Measurements from ENCODE around the gene ZNF587. TPM values are rescaled to one million over a fixed set of nuclear protein-coding genes. Genes with fewer than 3 reads are reported as not detected.
A peak's percentile ranks its signal among the peaks of the same experiment; 100 is the strongest.
"Not testable (repeated sequence)": the region's sequence is repeated elsewhere in the genome, so short reads cannot be mapped to it uniquely, and the experiment has no call there.

ZNF587 gene
- total RNA-seq, 1 experiment from 2014 or later = 57.3 TPM

DNA sequence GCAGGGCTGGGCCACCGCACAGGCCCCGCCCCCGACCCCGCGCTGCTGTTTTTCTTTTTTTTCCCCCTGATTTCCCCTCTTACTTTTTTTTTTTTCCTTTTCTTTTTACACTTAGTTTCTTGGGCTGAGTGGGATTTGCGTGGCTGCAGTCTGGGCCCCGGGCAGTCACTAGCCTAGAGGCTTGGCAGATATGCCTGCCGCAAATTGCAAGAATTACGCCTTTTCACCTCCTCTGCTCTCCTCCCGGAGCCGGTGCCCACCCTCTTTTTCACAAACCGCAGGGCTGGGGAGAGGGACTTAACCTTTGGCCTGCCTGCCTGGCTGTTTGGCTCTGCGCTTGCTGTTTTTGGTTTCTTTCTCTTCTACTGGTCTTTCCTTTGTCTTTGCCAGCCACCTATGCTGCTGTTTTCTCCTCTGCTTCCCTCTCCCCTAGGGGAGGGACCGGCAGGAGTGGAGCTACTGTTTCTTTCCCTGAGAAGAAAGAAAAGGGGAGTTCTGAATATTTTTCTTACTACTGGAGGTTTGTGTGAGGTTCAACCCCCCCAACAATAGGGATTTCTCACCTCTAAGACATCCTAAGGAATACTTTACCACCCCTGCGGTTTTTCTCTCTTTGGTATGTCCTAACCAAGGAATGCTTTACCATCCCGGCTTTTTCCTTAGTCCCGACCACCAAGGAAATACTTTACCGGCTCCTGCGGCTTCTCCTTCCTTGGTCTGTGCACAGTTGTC, 45.9 kb upstream of the ZNF587 start:
- no TSS peak for BruUV-seq (replicated peaks)
- ChIA-PET POLR2A (interaction anchor here (0.7 to 1.0 kb wide), 2 partner anchors 11 to 271 kb away, joined by 3 to 14 read pairs; no protein-coding TSS in a partner anchor), CTCF (interaction anchor here (0.6 to 0.7 kb wide), 2 partner anchors 10 to 132 kb away, joined by 5 to 7 read pairs; no protein-coding TSS in a partner anchor)
- DNase-seq (ENCODE audit: low read depth, low spot score) (no peak), ATAC-seq (peak; percentile 77)
- in situ Hi-C loops (cut with HindIII; ENCODE audit: low pct_unique_long_range_greater_than_20kb, low sequenced_read_pairs) = no loop called here
- peak overlapping the region; percentile 86 for H3K27ac ChIP-seq (ENCODE audit: low read length)
- no peak for TF ChIP-seq TCF7L2 (IDR thresholded peaks at IDR 0.05; ENCODE audit: low read depth, low read length)
- TF ChIP-seq CTCF (IDR thresholded peaks at IDR 0.05) = no peak
- TF ChIP-seq SIN3A (IDR thresholded peaks at IDR 0.05; ENCODE audit: borderline replicate concordance, insufficient read depth, low read depth, low read length) = no peak
- no peak for TF ChIP-seq POLR2AphosphoS5 (IDR thresholded peaks at IDR 0.05; ENCODE audit: low read depth, low read length)
- TF ChIP-seq, protein P1, sequence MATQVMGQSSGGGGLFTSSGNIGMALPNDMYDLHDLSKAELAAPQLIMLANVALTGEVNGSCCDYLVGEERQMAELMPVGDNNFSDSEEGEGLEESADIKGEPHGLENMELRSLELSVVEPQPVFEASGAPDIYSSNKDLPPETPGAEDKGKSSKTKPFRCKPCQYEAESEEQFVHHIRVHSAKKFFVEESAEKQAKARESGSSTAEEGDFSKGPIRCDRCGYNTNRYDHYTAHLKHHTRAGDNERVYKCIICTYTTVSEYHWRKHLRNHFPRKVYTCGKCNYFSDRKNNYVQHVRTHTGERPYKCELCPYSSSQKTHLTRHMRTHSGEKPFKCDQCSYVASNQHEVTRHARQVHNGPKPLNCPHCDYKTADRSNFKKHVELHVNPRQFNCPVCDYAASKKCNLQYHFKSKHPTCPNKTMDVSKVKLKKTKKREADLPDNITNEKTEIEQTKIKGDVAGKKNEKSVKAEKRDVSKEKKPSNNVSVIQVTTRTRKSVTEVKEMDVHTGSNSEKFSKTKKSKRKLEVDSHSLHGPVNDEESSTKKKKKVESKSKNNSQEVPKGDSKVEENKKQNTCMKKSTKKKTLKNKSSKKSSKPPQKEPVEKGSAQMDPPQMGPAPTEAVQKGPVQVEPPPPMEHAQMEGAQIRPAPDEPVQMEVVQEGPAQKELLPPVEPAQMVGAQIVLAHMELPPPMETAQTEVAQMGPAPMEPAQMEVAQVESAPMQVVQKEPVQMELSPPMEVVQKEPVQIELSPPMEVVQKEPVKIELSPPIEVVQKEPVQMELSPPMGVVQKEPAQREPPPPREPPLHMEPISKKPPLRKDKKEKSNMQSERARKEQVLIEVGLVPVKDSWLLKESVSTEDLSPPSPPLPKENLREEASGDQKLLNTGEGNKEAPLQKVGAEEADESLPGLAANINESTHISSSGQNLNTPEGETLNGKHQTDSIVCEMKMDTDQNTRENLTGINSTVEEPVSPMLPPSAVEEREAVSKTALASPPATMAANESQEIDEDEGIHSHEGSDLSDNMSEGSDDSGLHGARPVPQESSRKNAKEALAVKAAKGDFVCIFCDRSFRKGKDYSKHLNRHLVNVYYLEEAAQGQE (IDR thresholded peaks at IDR 0.05; ENCODE audit: insufficient read depth in 1 of 2, low read depth in 2 of 2, low read length in 1 of 2) = no peak
- no peaks in the 10 kb centered on the region for H3K27me3 ChIP-seq (ENCODE audit: control insufficient read depth, insufficient read depth, low read length)
- H3K4me3 ChIP-seq (ENCODE audit: low read depth in 2 of 2, low read length in 2 of 2) = peak overlapping the region; percentile 49 to 76
- peaks cover 6% of the 10 kb centered on the region; the same call in 1 of the 2 replicates for H3K4me1 ChIP-seq (ENCODE audit: control insufficient read depth, insufficient read depth, low read length)
- no peaks in the 10 kb centered on the region for H3K9me3 ChIP-seq (ENCODE audit: control insufficient read depth, insufficient read depth, low read depth, low read length)
- no peaks in the 10 kb centered on the region for H3K36me3 ChIP-seq (ENCODE audit: control insufficient read depth, insufficient read depth, low read length)
- intact Hi-C loops (cut with micrococcal nuclease; ENCODE audit: unreplicated experiment) = no loop called here

DNA sequence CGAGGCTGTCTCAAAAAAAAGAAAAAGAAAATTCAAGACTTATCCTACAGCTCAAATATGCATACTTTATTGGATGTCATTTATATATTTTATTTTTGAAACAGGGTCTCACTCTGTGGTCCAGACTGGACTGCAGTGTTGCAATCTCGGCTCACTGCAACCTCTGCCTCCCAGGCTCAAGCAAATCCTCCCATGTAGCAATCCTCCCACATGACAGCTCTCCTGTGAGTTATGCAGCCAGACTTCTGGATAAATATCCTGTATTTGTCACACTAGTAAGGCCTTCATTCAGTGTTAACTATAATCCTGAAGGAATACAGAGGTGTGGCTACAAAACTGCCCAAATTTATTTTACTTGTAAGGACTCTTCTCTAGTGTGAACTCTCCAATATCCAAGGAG, 42.1 kb upstream of the ZNF587 start:
- ChIA-PET POLR2A (no interaction called here), CTCF (no interaction called here)
- H3K27ac ChIP-seq (ENCODE audit: low read length) = no peak overlapping the region
- H3K4me3 ChIP-seq (ENCODE audit: low read depth in 2 of 2, low read length in 2 of 2) = no peak overlapping the region
- ATAC-seq = no peak
- peaks cover 6% of the 10 kb centered on the region; the same call in 1 of the 2 replicates for H3K4me1 ChIP-seq (ENCODE audit: control insufficient read depth, insufficient read depth, low read length)
- in situ Hi-C loops (cut with HindIII; ENCODE audit: low pct_unique_long_range_greater_than_20kb, low sequenced_read_pairs) = no loop called here
- no peaks in the 10 kb centered on the region for H3K27me3 ChIP-seq (ENCODE audit: control insufficient read depth, insufficient read depth, low read length)
- H3K9me3 ChIP-seq (ENCODE audit: control insufficient read depth, insufficient read depth, low read depth, low read length) = no peaks in the 10 kb centered on the region
- BruUV-seq (replicated peaks) = no TSS peak
- H3K36me3 ChIP-seq (ENCODE audit: control insufficient read depth, insufficient read depth, low read length) = no peaks in the 10 kb centered on the region
- DNase-seq (ENCODE audit: low read depth, low spot score) = no peak
- intact Hi-C loops (cut with micrococcal nuclease; ENCODE audit: unreplicated experiment) = no loop called here
- TF ChIP-seq, protein P1 (IDR thresholded peaks at IDR 0.05; ENCODE audit: insufficient read depth in 1 of 2, low read depth in 2 of 2, low read length in 1 of 2) = no peak
- no peak for TF ChIP-seq SIN3A (IDR thresholded peaks at IDR 0.05; ENCODE audit: borderline replicate concordance, insufficient read depth, low read depth, low read length)
- no peak for TF ChIP-seq TCF7L2 (IDR thresholded peaks at IDR 0.05; ENCODE audit: low read depth, low read length)
- TF ChIP-seq CTCF (IDR thresholded peaks at IDR 0.05) = no peak
- TF ChIP-seq POLR2AphosphoS5 (IDR thresholded peaks at IDR 0.05; ENCODE audit: low read depth, low read length) = no peak

DNA sequence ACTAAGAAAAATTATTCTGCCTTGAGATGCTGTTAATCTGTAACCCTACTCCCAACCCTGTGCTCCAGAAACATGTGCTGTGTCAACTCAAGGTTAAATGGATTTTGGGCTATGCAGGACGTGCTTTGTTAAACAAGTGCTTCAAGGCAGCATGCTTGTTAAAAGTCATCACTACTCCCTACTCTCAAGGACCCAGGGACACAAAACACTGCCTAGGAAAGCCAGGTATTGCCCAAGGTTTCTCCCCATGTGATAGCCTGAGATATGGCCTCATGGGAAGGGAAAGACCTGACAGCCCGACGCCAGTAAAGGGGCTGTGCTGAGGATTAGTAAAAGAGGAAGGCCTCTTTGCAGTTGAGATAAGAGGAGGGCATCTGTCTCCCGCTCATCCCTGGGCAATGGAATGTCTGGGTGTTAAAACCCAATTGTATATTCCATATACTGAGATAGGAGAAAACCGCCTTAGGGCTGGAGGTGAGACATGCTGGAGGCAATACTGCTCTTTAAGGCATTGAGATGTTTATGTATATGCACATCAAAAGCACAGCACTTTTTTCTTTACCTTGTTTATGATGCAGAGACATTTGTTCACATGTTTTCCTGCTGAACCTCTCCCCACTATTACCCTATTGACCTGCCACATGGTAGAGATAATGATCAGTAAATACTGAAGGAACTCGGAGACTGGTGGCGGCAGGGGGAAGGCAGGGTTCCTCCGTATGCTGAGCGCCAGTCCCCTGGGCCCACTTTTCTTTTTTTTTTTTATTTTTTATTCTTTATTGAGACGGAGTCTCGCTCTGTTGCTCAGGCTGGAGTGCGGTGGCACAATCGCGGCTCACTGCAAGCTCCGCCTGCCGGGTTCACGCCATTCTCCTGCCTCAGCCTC, 39.0 kb upstream of the ZNF587 start:
- H3K36me3 ChIP-seq (ENCODE audit: control insufficient read depth, insufficient read depth, low read length); H3K27me3 ChIP-seq (ENCODE audit: control insufficient read depth, insufficient read depth, low read length); H3K27ac ChIP-seq (ENCODE audit: low read length); POLR2A ChIA-PET; intact Hi-C loops (cut with micrococcal nuclease; ENCODE audit: unreplicated experiment); DNase-seq (ENCODE audit: low read depth, low spot score); H3K4me3 ChIP-seq (ENCODE audit: low read depth in 2 of 2, low read length in 2 of 2); H3K9me3 ChIP-seq (ENCODE audit: control insufficient read depth, insufficient read depth, low read depth, low read length); CTCF ChIA-PET; in situ Hi-C loops (cut with HindIII; ENCODE audit: low pct_unique_long_range_greater_than_20kb, low sequenced_read_pairs); H3K4me1 ChIP-seq (ENCODE audit: control insufficient read depth, insufficient read depth, low read length); ATAC-seq: not testable (repeated sequence)
- BruUV-seq (replicated peaks) = TSS peak; percentile 49
